MM.1S (cell line): ENCODE data around the gene NPNT.
"Not testable (repeated sequence)": the region's sequence is repeated elsewhere in the genome, so short reads cannot be mapped to it uniquely, and the experiment has no call there.

ENCODE experiments used
- EZH2 ChIP-seq: fragments of 300-600 bp; sonication (generic); optimal IDR thresholded peaks from 2 replicates; pipeline ENCODE3; 2017; ENCODE audit warnings: low read depth, mild to moderate bottlenecking, antibody characterized with exemption, low read length, mixed read lengths
- EZH2phosphoT487 ChIP-seq: fragments of 300-600 bp; sonication (generic); IDR thresholded peaks from 2 replicates; pipeline ENCODE4 v1.6.1; 2018; ENCODE audit warnings: antibody characterized with exemption, low read length
- TF ChIP-seq, protein P1 (sequence below): fragments of 300-600 bp; sonication (generic); IDR thresholded peaks from 2 replicates; pipeline ENCODE4 v1.5.1; 2016; ENCODE audit warnings: antibody characterized with exemption, low read length, mixed read lengths

DNA sequence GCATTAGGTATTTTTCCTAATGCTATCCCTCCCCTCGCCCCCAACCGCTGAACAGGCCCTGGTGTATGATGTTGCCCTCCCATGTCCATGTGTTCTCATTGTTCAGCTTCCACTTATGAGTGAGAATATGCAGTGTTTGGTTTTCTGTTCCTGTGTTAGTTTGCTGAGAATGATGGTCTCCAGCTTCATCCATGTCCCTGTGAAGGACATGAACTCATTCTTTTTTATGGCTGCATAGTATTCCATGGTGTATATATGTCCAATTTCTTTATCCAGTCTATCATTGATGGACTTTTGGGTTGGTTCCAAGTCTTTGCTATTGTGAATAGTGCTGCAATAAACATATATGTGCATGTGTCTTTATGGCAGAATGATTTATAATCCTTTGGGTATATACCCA, 43.0 kb upstream of the NPNT start:
- not testable (repeated sequence) for TF ChIP-seq EZH2, EZH2phosphoT487
- TF ChIP-seq, protein P1, sequence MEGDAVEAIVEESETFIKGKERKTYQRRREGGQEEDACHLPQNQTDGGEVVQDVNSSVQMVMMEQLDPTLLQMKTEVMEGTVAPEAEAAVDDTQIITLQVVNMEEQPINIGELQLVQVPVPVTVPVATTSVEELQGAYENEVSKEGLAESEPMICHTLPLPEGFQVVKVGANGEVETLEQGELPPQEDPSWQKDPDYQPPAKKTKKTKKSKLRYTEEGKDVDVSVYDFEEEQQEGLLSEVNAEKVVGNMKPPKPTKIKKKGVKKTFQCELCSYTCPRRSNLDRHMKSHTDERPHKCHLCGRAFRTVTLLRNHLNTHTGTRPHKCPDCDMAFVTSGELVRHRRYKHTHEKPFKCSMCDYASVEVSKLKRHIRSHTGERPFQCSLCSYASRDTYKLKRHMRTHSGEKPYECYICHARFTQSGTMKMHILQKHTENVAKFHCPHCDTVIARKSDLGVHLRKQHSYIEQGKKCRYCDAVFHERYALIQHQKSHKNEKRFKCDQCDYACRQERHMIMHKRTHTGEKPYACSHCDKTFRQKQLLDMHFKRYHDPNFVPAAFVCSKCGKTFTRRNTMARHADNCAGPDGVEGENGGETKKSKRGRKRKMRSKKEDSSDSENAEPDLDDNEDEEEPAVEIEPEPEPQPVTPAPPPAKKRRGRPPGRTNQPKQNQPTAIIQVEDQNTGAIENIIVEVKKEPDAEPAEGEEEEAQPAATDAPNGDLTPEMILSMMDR: not testable (repeated sequence)
